ENCODE results near the gene SVOPL.
"Not testable (repeated sequence)": the region's sequence is repeated elsewhere in the genome, so short reads cannot be mapped to it uniquely, and the experiment has no call there.

The SVOPL gene, protein sequence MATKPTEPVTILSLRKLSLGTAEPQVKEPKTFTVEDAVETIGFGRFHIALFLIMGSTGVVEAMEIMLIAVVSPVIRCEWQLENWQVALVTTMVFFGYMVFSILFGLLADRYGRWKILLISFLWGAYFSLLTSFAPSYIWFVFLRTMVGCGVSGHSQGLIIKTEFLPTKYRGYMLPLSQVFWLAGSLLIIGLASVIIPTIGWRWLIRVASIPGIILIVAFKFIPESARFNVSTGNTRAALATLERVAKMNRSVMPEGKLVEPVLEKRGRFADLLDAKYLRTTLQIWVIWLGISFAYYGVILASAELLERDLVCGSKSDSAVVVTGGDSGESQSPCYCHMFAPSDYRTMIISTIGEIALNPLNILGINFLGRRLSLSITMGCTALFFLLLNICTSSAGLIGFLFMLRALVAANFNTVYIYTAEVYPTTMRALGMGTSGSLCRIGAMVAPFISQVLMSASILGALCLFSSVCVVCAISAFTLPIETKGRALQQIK

DNA sequence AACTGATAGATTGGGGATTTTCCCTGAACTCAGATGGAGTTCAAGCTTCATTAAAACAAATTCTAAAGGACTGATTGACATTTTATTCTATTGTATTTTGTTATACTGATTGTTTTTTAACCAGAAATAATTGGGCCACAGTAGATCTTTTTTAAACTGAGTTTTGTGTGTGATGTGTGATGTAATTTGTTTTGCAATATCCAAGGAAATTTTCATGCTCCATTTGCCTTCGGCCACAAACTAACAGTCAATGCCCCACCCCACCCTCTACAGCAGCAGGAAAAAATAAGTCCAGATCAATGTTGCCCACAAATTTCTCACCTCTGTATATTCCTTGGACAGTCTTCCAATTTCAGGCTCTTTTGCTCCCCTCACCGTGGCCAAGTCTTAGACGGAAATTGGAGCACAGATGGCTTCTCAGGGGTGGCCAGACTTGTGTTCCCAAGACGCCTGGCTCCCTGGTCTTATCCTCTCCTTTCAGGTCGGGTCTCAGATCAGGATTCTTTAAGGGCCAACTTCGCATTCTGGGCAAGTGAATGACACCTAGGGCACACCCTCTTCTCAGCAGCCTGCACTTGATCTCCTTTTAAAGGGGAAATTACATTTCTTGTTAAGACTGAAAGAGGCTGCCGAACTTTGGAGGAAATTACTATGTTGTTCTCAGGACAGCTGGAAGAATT, at the start of gene SVOPL:
SVOPL (minus strand) TSS at position 506 of the 680 bp plus-strand sequence. CDS start 22,317 bp downstream, outside the sequence.
- no peak for DNase-seq (ENCODE audit: low read depth in 2 of 2, low spot score in 1 of 2)

DNA sequence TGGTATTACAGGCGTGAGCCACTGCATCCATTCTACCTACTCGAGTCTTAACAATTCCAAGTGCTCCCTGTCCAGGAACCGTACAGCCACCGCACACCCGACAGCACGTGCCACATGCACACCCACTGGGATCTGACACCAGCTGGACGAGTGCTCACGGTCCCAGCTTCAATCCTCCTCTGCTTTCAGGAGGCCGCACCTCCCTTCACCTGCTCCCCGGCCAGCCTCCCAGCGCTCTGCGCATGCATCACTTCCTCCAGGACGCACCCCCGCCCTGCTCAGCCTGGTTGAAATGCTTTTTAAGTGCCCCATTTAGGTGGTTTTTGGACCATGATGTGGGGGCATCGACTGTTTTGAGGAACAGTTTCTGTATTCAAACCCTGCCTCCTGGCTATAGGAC, 49.3 kb upstream of the SVOPL start:
- no peak for DNase-seq (ENCODE audit: low read depth in 2 of 2, low spot score in 1 of 2)

DNA sequence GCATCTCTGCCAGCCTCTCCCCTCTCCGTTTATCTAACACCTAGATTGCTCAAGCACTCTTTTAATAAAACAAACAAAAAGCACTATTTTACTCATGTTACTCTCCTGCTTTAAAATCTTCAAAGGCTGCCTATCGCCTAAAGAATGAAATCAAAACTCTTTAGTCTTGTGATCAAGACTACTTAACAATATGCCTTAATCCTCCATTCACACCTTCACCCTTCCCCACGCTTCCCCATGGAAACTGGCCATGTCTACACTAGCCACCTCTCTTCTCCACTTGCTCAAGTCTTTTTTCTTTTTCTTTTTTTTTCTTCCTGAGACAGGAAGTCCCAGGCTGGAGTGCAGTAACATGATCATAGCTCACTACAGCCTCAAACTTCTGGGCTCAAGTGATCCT, 48.8 kb upstream of the SVOPL start:
- no peak for DNase-seq (ENCODE audit: low read depth in 2 of 2, low spot score in 1 of 2)

DNA sequence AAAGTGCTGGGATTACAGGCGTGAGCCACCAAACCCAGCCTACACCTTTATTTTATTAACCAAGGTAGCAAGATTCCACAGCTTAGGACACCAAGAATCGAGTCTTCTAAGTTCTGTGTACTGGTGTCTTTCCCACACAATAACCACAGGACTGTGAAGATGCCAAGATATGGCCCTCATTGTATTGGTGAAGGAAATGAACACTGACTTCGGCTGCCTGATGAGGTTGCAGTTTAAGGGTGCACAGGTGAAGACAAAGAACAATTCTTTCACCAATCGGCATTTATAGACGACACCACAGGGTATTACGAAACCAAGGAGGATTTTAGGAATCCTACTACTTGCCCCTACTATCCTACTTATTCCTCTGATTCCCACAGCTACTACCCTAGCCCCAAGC, 47.5 kb upstream of the SVOPL start:
- no peak for DNase-seq (ENCODE audit: low read depth in 2 of 2, low spot score in 1 of 2)

DNA sequence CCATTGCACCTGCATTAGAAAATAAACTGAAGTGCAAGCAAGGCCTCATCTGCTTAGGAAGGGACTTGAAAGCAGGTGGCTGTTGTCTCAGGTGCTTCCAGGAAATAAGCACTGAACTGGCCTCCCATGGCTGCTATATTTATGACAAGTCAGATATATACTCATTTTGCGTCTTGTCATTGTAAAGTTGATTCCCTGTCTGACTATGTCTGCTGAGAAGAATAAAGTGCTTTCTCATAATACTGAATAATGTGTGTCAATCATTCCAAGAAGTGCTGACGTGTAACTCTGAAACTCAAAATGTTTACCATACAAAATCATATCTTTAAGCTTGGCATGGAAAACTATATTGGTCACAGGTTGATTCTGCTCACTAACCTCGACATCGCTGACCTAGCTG, 44.9 kb upstream of the SVOPL start:
- DNase-seq (ENCODE audit: low read depth in 2 of 2, low spot score in 1 of 2), result no peak

DNA sequence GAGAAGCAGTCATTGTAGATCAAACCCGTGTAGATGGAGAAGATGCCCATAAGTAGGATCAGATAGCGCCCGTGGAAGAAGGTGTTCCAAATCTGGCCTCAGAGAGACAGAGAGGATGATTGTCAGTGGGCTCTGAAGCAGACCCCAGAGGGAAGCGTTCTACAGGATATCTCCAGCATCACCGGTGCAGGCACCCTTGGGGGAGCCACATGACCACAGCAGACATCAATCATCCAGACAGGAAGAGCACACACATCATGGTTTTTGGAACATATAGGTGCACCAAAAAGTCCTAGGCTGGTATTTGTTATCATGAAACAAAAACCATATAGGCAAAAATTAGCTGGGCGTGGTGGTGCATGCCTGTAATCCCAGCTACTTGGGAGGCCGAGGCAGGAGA, 44.0 kb upstream of the SVOPL start:
- DNase-seq (ENCODE audit: low read depth in 2 of 2, low spot score in 1 of 2), result no peak

DNA sequence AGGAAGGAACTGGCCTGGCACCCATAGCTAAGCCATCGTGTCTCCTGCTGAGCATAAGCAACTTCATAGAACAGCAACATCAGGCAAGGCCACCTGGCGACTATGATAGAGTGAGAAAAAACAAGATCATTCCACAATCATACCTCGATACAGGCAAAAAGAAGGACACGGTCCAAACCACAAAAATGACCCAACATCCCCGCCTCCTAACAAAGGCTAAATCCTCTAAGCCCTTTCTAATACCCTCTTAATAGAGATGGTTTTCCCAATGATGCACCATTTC, 40.2 kb upstream of the SVOPL start:
- DNase-seq (ENCODE audit: low read depth in 2 of 2, low spot score in 1 of 2), result no peak

DNA sequence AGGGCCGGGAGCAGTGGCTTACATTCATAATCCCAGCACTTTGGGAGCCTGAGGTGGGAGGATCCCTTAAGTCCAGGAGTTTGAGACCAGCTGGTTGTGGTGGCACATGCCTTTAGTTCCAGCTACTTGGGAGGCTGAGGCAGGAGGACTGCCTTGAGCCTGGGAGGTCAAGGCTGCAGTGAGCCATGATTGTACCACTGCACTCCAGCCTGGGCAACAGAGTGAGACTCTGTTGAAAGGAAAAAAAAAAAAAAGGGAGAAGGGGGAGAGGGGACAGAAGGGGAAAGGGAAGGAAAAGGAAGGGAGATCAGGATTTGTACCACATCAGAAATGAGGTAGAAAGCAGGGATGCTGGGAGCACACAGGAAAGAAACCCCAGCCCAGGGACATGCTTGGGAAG, 38.7 kb upstream of the SVOPL start:
- no peak for DNase-seq (ENCODE audit: low read depth in 2 of 2, low spot score in 1 of 2)

DNA sequence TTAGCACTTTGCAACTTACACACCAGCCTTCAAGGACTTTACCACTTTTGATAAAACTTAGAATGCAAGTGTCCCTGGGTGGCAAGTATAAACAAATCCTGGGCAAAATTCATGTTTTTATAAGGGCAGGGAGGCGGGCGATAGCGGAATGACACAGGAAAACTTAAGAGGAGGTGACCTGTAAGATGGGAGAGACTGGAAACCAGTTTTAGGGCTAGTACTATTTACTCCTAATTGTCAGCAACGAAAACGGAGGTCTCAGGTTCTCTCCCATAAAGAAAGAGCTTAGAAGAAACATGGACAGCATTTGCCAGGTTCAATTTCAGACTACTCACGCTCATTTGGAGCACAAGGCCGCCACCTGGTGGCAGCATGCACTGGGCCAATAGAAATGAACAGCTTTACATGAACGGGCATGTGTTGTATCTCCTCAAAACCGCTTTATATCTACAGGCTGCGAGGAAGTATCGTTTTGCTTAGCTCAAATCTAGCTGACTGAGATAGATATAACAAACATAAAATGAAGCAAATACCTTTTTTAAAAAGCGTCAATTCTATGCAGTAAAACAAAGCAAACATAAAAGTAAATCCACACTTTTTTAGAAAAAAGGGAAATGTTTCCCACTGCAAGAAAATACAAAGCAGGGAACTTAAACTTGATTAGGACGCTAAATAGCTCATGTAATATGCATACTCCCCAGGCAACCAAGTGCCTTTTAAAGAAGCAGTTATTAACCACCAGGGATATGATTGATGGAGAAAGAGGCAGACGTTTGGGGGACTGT, 37.6 kb upstream of the SVOPL start:
- peak; percentile 51 to 61 for DNase-seq (ENCODE audit: low read depth in 2 of 2, low spot score in 1 of 2)

DNA sequence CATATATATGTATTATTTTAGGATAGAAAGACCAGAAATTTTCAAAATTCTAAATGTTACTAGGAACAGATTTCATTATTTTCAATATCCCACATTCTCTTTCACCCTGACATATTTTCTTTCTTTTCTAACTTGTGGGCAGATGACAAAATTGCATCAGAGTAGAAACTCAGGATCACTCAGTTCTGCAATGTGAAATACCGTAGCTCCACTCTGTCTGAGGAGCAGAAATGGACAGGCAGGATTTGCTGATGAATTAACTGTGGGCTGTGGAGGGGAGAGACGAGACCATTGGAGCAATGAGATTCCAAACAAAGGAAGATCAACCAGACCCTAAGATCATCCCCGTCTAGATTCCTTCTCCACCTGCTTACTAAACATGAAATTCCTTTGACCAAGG, 37.0 kb upstream of the SVOPL start:
- no peak for DNase-seq (ENCODE audit: low read depth in 2 of 2, low spot score in 1 of 2)

DNA sequence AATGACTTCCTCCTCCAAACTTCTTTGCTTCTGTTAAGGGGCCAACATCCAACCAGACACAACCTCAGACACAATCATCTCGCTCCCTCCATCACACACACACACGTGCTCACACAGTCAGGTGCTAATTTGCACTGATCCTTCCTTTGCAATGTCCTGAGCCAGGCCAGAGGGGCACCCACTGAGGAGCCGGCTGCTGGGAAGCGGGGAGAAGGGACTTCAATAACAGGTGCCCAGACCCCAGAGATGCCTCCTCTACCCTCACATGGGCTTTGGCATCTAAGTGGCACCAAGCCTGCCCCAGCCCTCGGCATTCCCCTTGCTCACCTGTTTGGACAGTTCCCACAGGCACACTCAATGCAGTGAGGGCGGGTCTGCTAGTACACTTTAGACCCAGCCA, 34.2 kb upstream of the SVOPL start:
- DNase-seq (ENCODE audit: low read depth in 2 of 2, low spot score in 1 of 2), result no peak

DNA sequence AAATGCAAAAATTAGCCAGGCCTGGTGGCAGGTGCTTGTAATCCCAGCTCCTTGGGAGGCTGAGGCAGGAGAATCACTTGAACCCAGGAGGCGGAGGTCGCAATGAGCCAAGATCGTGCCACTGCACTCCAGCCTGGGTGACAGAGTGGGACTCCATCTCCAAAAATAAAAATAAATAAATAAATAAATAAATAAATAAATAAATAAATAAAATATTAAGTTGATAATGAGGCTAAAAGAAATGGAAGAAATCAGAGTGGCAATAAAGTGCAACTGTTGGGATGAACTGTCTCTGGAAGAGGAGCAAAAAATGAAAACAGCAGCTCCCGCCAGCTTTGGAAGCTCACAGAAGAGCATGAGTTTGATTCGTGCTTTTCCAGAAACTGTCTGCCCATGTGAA, 30.6 kb upstream of the SVOPL start:
- DNase-seq (ENCODE audit: low read depth in 2 of 2, low spot score in 1 of 2), result not testable (repeated sequence)

DNA sequence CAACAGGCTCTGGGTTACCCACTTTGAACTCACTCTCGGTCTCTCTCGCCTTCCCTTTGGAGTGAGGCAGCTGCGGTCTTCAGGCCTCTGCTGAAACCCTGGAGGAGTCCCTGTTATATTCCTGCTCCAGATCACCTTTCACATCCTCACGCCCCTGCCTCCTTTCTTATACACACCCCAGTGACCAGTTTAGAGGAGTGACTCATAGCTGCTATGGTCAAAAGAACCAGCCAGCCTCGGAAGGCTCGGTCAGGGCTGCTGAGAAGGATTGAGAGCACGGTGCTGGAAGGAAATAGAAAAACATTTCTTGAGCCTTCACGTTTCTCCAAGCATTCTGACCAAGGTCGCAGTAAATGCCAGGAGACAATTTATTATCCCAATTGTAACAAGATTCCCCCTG, 28.3 kb upstream of the SVOPL start:
- DNase-seq (ENCODE audit: low read depth in 2 of 2, low spot score in 1 of 2), result no peak

DNA sequence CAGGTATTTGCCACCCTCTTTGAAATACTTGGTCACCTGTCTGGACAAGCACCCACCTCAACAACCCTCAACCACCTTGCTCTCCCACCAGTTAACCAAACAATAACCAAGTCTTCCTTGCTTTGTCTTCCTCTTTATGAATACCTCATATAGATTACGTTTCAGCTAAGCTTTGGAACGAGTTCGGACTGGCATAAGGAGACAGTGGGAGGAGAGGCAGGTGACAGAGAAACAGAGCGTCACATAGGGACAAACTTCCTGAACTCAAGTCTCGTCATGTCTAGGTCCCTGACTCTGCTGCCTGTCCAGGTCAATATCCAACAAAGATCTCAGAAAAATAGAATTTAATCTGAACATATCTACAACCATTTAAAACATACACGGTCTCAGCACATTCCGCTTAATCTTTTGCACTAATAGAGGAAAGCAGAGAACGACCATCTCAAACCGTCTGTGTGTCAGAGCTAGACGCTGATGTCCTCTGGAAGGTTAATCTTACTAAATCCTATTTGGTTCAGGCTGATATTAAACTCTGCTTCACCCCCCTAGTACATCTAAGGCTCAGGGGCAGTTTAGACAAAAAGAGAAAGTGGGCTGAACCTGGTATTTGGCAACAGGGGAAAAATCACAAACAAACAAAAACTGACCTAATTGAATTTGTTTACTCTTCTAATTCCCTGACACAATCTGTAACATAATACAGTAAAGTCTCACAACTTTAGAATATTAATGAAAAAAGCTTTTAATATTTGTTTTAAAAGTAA, 26.4 kb upstream of the SVOPL start:
- DNase-seq (ENCODE audit: low read depth in 2 of 2, low spot score in 1 of 2), result no peak

DNA sequence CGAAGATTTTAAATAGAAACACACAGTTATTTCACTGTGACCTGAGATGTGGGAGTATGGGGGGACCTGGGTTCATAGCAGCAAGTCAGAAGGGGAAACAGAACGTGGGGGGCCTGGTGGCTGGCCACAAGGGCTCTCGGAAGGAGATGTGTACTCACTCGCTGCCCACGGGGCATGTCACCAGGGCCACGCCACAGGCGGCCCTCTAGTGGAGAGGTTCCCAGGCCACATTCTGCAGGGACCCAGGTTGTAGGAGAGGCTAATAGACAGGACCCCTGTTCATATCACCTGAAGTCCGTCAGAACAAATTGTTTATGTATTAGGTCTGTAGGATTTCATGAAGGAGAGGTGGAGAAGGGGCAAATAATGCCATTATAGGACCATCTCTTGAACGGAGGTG, 25.1 kb upstream of the SVOPL start:
- no peak for DNase-seq (ENCODE audit: low read depth in 2 of 2, low spot score in 1 of 2)

DNA sequence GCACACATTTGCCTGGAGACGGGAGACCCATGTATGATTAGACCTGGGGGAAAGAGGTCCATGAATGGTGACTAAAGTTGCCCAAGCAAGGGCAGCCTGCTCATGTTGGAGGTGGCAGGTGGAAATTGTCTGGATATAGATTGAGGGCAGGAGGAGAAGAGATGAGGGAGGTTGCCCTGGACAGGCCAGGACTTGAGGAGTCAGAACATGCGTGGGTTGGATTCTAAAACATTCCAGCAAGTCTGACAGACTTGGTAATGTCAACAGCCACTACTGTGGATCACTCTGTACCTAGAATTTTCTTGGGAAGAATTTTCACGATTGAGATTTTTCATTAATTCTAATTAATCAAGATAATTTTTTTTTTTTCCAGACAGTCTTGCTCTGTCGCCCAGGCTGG, 19.1 kb upstream of the SVOPL start:
- DNase-seq (ENCODE audit: low read depth in 2 of 2, low spot score in 1 of 2), result no peak

DNA sequence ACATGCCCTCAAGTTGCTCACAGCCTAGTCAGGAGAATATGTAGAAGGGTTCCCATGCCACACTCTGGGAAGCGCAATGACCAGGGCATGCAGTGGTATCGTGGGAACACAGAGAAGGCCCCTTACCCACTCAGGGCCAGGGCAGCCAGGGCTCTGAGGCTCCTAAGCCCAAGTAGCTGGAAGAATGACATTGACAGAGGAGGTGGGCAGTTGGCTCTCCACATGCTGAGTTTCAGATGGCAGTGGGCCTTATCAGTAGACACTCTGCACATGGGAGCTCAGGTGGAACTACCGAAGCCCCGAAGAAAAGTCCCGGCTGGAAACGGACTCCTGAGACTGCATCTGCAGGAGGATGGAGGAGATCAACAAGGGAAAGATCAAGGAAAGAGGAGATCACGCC, 15.7 kb upstream of the SVOPL start:
- DNase-seq (ENCODE audit: low read depth in 2 of 2, low spot score in 1 of 2), result no peak

DNA sequence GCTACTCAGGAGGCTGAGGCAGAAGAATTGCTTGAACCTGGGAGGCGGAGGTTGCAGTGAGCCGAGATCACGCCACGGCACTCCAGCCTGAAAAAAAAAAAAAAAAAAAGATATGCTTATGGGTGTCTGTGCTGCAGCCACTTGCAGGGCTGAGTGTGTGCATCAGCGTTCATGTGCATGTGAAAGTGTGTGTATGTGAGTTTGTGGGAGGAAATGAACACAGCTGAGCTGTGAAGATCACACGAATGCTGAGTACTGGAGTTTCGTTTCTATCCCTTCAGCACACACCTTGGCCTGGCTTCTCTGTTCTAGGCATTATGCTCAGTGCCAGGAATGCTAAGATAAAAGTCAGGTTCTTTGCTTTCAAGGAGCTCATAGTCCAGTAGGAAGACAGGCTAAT, 12.0 kb upstream of the SVOPL start:
- DNase-seq (ENCODE audit: low read depth in 2 of 2, low spot score in 1 of 2), result no peak

DNA sequence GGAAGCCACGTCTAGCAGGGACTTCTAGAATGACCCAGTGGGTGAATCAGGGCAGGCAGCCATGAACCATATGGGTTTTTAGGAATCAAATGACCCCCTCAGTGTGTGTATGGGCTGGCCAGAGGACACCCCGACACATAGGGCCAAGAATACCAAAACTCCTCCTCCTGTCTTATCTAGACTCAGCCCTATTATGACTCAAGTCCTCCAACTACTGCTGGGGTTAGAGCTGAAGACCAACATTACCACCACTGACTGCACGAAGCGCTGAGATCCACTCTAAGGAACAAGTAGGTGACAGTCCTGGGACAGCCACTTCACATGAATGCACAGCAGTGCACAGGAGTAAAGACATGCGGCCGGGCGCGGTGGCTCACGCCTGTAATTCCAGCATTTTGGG, 11.5 kb upstream of the SVOPL start:
- no peak for DNase-seq (ENCODE audit: low read depth in 2 of 2, low spot score in 1 of 2)

DNA sequence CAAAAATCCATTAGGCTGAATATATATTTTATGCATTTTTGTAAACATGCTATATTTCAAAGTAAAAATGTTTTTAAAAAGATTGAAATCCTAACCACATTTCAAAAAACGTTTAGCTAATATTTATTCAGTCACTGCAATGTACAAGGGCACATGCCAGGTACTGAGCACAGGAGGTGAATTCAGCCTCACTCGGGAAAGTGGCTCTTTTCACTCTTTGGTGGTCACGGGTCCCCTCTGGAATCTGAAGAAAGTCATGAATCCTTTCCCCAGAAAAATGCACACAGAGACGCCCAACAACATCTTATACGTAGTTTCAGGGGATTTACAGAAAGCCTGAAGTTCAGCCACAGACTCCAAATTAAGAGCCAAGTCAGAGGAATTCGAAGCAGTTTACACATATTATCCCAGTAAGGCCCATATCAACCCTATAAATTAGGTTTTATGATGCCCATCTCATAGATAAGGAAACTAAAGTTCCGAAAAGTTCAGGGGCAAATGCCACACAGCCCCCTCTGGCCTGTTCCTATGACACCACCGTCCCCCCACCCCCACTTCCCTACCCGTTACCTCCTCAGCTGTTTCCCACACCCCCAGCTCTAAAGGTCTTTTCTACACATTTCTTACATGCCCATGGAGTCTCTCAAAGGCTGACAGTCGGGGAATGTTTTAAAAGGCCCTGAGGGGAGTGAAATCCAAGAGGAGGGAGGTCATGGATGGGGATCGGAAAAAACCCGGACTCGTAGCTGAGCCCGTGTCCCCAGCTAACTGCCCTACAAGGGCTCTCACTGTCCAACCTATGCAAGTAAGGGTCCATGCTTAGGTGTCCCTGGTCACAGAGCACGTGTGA, 9.6 kb upstream of the SVOPL start:
- DNase-seq (ENCODE audit: low read depth in 2 of 2, low spot score in 1 of 2), result no peak

Data from stimulated activated CD8-positive, alpha-beta memory T cell treated with anti-CD3 and anti-CD28 coated beads, Interleukin-4, amount 100 ng/mL, for 1 hour (primary cell).